HG03439 (cell line): ENCODE measurements around the gene POLA2.

ENCODE experiments used
- ATAC-seq: cut with Tn5 transposase; IDR thresholded peaks from one replicate; pipeline ENCODE4 v1.9.1; 2021; ENCODE audit warnings: mild to moderate bottlenecking, moderate library complexity; ENCODE audit not compliant: unreplicated experiment

Gene POLA2

GRCh38 chr11:65280646-65281045 lies 18.9 kb downstream of the POLA2 start:
- ATAC-seq: no peak

DNA sequence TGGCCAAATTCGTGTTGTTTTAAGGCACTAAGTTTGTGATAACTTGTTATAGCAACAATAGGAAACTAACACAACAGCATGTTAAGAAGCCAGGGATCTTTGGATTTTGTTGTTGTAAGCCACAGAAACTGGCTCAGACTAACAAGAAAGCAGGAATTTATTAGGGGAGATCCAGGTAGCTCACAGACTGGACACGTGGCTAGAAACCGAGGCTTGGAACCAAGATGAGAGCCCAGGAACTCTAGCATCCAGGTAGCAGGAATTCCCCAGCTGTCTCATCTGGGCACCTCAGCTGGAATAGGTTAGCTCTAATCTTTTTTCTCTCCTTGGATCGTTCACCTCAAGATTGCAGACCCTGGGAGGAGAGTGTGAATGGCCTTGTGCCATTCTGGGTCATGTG lies 24.9 kb downstream of the POLA2 start:
- ATAC-seq: no peak

DNA sequence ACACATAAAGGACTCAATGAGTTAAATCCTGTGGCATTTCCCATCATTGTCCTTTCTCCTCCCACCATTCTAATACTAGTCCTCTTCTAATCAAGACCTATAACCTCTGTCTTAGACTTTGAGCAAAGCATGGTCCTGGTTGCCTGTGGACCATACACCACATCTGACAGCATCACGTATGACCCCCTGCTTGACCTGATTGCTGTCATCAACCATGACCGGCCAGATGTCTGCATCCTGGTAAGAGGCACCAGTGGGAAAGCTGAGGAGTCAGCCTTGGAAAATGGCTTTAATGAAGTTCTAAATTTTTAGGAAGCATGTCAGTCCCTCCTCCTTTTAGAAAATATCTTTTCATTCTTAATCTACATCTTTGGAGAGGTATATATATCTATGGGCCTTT lies 25.8 kb downstream of the POLA2 start:
- ATAC-seq: no peak

- no peak for ATAC-seq
Measured at GRCh38 chr11:65288706-65289536, 27.2 kb downstream of the POLA2 start.

- ATAC-seq: no peak
Measured at GRCh38 chr11:65290448-65291165, 28.8 kb downstream of the POLA2 start.

DNA sequence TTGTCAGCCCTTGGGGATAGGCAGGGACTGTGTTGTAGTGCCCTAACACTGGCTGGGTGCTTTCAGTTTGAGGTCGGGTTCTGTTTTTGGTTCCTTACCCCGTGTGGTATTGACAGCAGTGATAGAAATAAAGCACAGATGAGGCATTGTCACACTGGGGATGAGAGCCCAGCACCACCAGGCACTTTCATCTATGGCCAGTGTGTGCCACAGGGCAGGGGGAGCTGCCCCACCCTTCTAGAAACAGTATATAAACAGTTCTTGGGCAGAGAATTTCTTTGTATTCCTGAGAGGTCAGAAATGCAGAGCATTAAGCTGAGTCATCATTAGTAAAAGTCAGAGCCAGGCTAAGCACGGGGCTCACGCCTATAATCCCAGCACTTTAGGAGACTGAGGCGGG lies 29.9 kb downstream of the POLA2 start:
- ATAC-seq: no peak

DNA sequence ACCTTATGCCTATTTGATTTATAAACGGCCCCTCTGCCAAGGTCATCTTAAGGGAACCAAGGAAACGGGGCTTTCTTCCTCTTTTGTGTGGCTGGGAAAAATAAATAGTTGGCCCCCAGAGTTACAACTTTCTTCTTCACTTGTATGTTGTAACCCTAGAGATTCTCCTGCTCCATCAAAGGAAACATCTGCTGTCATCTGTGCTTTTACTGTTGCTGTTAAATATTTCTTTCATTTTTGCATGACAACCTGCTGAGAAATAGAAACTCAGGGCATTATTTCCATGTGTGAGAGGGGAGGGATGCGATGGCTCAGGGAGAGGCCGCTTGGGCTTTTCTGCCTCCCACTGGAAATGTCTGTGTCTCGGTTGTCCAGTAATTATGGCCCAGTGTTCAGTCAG lies 31.1 kb downstream of the POLA2 start:
- ATAC-seq: no peak

GRCh38 chr11:65293909-65294381 lies 32.2 kb downstream of the POLA2 start:
- no peak for ATAC-seq

GRCh38 chr11:65295001-65295400 lies 33.2 kb downstream of the POLA2 start:
- ATAC-seq: no peak

DNA sequence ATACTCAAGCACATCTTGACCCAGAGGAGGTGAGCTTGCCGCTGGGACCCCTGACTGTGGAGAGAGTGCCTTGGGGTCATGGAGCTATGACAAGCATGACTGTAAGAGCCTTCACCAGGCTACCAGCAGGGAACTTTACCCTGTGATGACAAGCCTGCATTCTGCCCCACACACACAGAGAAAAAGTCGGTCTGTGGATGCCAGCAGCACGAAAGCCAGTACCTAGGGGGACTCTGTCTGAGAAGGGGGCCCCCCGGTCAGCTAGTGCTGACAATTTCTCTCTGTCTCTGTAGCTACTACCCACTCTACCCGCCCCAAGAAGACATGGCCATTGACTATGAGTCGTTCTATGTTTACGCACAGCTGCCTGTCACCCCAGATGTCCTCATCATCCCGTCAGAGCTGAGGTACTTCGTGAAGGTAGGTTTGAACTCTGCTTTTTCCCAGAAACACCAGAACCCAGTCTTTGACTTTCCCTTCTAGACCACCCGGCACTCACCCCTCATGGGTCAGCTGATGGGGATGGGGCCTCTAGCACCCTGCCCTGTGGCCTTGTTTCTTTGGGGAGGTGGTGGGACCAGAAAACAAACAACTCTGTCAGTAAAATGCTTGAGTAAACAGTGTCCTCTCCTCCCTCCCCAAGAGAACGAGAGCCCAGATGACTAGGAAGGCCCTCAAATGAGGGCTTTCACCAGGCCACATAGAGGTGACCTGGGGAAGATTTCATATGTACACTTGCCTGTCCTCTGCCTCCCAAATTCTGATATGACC lies 34.0 kb downstream of the POLA2 start:
- ATAC-seq: no peak

- no peak for ATAC-seq
Measured at GRCh38 chr11:65297026-65297672, 35.4 kb downstream of the POLA2 start.

- ATAC-seq: no peak
Measured at GRCh38 chr11:65298131-65298535, 36.4 kb downstream of the POLA2 start.

DNA sequence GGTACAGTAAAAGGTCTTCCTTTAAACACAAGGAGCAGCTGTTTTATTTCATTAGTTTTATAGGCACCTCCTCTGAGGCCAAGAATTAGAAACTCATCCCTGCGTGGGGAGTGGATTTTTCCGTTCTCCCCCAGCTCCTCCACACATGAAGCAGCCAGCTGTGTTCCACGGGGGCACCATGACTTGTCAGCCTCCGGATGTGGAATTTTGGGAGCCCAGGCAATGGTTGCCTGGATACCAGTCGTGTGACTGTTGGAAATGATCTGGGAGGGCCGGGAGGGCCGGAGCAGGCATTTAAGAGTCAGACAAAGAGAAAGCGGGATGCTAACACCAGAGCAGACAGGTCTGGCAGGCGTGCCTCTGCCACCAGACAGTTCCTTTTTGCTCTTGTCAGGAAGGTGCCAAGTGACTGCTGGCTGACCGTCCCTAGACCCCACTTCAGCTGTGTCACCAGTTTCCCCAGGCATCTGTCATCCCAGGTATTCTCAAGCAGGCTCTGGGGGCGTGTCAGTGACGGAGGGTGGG lies 37.0 kb downstream of the POLA2 start:
- ATAC-seq: no peak

DNA sequence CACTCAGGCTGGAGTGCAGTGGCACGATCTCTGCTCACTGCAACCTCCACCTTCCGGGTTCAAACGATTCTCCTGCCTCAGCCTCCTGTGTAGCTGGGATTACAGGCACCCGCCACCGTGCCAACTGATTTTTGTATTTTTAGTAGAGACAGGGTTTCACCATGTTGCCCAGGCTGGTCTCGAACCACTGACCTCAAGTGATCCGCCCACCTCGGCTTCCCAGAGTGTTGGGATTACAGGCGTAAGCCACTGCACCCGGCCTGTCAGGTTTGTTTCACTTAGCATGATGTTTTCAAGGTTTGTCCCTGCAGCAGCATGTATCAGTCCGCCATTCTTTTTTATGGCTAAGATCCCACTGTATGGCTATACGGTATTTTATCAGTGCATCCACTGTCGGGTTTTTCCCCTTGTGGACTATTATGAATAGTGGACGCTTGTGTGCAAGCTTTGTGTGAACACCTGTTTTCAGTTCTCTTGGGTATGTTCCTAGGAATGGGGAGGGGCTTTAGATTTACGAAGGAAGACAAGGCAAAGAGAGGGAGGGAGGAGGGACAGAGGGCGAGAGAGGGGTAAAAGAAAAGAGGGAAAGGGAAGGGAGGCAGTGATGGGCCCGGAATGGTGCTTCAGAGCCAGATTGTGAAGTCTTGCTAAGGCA lies 39.0 kb downstream of the POLA2 start:
- no peak for ATAC-seq

- ATAC-seq: no peak
Measured at GRCh38 chr11:65301491-65302329, 39.9 kb downstream of the POLA2 start.

GRCh38 chr11:65303555-65303954 lies 41.8 kb downstream of the POLA2 start:
- no peak for ATAC-seq

DNA sequence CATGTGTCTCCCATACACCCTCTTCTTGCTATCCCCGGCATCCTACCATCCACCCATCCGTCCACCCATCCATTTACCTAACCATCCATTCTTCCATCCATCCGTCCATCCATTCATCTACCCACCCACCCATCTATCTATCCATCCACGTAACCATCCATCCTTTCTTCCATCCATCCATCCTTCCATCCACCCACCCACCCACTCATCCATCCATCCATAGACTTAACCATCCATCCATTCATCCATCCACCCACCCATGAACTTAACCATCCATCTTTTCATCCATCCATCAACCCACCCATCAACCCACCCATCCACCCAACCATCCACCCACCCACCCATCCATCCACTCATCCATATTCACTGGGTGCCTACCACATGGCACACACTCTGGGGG lies 42.3 kb downstream of the POLA2 start:
- no peak for ATAC-seq

GRCh38 chr11:65304613-65305012 lies 42.9 kb downstream of the POLA2 start:
- ATAC-seq: no peak

DNA sequence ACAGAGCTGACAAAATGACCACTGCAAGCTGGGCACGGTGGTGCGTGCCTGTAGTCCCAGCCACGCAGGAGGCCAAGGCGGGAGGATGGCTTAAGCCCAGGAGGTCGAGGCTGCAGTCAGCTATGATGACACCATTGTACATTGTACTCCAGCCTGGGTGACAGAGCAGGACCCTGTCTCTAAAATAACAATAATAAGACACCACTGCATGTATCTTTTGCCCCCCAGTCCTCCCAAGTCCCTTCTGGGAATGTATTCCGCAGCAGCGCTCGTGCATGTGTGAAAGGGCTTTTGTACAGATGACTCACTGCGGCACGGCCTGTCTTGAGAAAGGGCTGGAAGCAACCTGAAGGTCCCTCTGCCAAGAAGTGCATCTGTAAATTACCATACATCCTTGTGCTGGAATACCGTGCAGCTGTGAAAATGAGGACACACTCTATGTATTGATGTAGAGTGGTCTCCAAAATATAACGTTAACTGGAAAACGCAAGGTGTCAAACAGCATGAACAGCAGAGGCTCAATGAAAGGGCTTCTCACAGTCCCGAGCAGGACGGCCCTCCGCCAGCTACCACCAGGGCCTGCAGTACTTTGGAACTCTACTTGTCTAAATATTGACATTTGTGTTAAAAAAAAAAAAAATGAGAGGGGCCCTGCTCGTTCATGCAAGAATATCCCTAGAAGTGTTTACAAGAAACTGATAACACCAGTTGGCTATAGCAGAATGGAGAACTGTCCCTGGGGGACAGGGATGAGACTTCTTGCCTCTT lies 43.9 kb downstream of the POLA2 start:
- ATAC-seq: no peak
